ENCODE measurements around the gene CAMTA1.
A peak's percentile ranks its signal among the peaks of the same experiment; 100 is the strongest.

GRCh38 chr1:7105269-7105668 lies 320.0 kb downstream of the CAMTA1 start:
- TF ChIP-seq MAX (IDR thresholded peaks at IDR 0.05): no peak
- no peak for TF ChIP-seq NR2F2 (IDR thresholded peaks at IDR 0.05)
- no peak for TF ChIP-seq CTCF (IDR thresholded peaks at IDR 0.05; ENCODE audit: low read depth, low read length, missing input control)
- TF ChIP-seq RAD21 (IDR thresholded peaks at IDR 0.05): no peak
- no peak for TF ChIP-seq YY1 (IDR thresholded peaks at IDR 0.05)
- no peak for TF ChIP-seq HNF4A (conservative IDR thresholded peaks at IDR 0.05)
- TF ChIP-seq REST (IDR thresholded peaks at IDR 0.05): no peak
- TF ChIP-seq RXRA (IDR thresholded peaks at IDR 0.05): peak in 1 of 2 donors; percentile 10
- TF ChIP-seq GABPA (IDR thresholded peaks at IDR 0.05 in 1 of 2, conservative IDR thresholded peaks at IDR 0.05 in 1 of 2): no peak
- TF ChIP-seq ATF3 (IDR thresholded peaks at IDR 0.05): no peak
- TF ChIP-seq SP1 (IDR thresholded peaks at IDR 0.05): no peak

All from liver (tissue), 3 donors.